ENCODE data around the gene ELOA.
"Not testable (repeated sequence)": the region's sequence is repeated elsewhere in the genome, so short reads cannot be mapped to it uniquely, and the experiment has no call there.

Gene ELOA

GRCh38 chr1:23790696-23791515, 47.6 kb downstream of the ELOA start, which contains the start of gene LYPLA2:
Gene LYPLA2 (plus strand): TSS chr1:23791145. CDS start chr1:23792683, 1,538 bp downstream.
- DNase-seq, result peak; percentile 78

- peak; percentile 31 for DNase-seq
These were observed 48.3 kb downstream of the ELOA start for GRCh38 chr1:23791516-23792047.

GRCh38 chr1:23792151-23792945, 49.1 kb downstream of the ELOA start:
- no peak for DNase-seq

DNA sequence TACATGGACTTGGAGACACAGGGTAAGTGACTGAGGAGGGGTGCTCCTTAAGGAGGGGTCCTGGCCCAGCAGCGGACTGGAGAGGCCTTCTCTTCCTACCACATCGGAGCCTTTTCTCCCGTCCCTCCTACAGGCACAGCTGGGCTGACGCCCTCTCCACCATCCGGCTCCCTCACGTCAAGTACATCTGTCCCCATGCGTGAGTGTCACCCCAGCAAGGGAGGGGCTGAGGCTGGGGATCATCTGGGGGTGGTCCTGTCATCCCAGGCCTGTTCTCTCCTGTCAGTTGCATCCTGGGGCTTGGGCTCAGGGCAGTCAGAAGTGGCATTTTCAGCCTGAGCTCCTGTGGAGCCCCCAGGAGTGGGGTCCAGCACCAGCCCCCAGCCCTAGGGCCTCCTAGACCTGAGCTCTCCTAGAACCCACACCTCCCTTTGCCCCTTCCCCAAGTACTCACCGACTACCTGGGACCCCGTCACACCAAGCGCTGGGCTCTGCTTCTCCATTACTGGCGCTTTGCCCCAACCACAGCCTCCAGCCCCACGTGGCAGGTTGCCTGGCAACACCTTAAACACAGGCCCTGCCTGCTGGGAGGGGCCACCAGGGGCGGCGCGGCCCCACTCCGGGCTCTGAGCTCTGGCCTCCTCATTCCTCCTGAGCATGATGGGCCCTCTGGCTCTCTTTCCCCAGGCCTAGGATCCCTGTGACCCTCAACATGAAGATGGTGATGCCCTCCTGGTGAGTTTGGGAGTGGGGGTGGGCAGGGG, 49.9 kb downstream of the ELOA start:
- no peak for DNase-seq

GRCh38 chr1:23793861-23794731, 50.8 kb downstream of the ELOA start:
- no peak for DNase-seq

DNA sequence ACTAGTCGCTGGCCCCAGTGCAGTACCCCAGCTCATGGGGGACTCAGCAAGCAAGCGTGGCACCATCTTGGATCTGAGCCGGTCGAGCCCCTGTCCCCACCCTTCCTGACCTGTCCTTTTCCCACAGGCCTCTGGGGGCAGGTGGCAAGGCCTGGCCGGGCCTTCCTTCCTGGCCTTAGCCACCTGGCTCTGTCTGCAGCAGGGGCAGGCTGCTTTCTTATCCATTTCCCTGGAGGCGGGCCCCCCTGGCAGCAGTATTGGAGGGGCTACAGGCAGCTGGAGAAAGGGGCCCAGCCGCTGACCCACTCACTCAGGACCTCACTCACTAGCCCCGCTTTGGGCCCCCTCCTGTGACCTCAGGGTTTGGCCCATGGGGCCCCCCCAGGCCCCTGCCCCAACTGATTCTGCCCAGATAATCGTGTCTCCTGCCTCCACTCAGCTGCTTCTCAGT, 51.5 kb downstream of the ELOA start:
- DNase-seq, result not testable (repeated sequence)

GRCh38 chr1:23795676-23796465, 52.6 kb downstream of the ELOA start:
- DNase-seq, result no peak

GRCh38 chr1:23796466-23797271, 53.4 kb downstream of the ELOA start:
- DNase-seq, result no peak

DNA sequence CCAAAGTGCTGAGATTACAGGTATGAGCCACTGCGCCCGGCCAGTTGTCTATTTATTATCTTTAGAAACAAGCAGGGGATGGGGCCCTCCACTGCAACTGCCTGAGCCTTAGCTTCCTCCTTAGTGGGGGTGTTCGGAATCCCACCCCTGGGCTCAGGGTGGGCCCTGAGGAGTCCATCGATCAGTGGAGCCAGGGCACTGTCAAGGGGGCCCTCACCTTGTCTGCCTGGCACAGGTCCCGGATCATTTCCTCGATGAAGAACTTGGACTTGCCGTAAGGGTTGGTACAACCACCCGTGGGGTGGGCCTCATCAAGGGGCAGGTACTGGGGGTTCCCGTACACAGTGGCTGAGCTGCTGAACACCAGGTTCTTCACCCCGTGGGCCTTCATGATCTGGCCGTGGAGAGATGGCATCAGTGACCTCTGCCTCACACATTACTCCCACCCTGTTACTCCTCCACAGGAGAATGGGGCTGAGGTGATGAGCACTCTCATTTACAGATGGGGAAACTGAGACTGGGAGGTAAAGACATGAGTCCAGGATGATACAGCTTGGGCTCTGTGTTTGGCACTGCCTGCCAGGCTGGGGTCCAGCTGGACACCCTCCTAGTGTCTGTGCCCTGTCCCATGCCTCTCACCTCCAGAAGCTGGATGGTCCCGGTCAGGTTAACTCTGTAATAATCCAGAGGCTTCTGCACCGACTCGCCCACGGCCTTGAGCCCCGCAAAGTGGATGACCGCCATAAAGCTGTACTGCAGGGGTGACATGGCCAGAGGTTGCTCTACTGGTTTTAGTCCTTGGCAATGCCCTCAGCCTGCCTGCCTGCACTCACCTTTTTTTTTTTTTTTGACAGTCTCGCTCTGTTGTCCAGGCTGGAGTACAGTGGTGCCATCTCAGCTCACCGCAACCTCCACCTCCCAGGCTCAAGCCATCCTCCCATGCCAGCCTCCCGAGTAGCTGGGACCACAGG, 54.5 kb downstream of the ELOA start:
- DNase-seq, result no peak

- DNase-seq, result no peak
These were observed 55.4 kb downstream of the ELOA start for GRCh38 chr1:23798662-23799142.

DNA sequence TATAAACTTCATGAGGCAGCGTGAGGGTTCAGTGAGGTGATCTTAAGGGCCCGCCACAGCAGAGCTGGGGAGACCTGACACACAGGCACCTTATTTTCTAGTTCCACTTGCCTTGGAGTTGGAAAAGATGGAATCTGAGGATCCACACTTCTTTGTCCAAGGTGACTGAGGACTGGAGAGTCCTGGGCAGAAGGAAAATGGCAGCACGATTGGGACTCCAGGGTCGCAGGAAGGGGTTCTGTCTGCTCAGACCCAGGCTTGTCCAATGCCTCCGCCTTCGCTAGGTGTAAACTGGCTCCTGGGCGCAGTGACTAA, 55.9 kb downstream of the ELOA start:
- no peak for DNase-seq

DNA sequence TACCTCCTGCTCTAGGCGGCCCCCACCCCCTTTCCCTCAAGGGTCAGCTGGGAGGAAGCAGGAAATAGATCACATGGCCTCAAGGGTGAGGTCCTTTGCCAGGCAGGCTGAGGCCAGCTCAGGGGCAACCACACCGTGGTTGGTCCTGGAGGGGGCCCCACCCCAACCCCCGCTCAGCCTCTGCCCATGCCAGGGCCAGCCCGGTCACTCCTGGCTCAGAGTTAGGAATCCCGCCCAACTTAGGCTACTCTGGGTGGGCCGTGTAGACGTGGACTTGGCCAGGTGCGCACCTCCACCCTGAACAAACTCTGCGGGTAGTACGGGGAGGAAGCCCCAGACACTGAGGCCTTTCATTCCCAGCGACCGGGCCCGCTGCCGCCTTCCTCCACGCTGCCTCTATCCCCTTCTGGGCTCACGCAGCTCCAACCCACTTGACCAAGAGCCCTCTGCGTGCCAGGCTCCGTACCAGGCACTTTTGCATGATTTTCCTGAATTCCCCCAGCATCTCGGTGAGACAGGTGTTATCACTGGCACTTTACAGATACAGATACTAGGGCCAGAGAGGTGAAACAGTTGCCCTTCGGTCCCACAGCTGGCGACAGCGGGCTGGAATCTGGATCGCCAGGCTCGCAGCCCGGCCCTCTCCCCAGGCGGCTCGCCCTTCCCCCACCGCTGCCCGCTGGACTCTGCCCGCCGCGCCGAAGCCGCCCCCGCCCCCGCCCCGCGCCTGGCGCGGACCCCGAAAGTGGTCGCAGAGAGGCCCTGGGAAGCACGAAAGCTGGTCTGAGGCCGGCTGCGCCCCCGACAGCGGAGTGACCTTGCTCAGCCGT, 56.5 kb downstream of the ELOA start:
- DNase-seq, result peak; percentile 61

DNA sequence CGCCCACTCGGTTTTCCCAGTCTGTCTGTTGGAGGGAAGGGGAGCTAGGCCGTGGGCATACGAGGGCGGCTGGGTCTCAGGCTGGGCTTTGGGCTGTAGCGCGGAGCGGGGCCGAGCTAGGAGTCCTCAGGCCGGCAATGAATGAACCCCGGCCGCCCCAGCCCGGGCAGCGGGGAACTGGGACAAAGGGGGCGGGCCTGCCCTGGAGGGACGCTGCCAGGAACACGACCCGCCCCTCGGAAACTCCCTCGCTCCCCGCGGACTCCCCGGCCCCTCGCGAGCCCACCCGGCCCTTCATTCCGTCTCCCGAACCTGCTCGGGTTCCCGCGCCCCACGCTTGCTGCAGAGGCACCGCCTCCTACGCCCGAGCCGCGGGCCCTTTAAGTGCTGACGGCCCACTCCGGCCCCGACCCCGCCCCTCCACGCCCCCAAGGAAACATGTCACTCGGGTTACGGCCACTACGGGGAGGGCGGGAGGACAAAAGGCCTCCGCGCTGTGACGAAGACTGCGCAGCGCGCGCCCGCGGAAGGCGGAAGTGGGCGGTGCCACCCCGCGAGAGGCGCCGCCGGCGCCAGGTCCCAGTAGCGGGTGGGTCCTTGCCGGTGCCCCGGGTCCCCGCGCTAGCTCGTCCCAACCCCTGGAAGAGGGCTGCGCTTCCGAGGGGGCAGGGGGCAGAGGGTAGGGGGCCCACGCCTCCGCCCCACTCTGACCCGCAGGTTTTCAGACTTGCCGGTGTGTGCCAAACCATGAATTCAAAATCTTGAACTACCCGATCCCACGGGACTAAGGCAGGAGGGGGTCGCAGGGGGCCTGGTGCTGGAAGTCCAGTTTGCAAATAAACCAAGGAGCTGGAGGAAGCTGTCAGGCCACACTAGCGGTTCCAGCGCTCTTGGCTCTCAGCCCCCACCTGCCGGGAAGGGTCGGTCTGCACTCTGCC, 57.4 kb downstream of the ELOA start, which contains the start of gene GALE:
TSS of gene GALE (minus strand) at position 355 of the 938 bp plus-strand sequence. CDS start 1,747 bp downstream, outside the sequence.
- peak; percentile 83 for DNase-seq

DNA sequence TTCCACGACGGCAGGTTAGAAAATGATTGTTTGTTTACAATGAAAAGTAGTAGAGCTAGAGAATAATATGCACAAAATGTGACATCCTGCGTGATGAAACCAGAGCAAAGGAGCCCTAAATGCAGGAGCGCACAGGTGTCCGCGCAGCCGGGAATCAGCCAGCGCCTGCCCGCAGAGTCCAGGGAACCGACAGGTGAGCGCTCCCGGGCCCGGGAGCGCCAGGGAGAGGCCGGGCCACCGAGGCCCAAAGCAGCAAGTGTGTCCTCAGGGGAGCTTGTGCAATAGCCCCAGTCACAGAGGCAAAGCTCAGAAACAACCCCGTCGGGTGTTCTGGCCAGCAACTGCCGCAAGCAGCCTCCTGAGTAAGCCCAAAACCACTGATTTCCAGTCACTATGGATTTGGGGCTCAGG, 58.1 kb downstream of the ELOA start:
- no peak for DNase-seq

DNA sequence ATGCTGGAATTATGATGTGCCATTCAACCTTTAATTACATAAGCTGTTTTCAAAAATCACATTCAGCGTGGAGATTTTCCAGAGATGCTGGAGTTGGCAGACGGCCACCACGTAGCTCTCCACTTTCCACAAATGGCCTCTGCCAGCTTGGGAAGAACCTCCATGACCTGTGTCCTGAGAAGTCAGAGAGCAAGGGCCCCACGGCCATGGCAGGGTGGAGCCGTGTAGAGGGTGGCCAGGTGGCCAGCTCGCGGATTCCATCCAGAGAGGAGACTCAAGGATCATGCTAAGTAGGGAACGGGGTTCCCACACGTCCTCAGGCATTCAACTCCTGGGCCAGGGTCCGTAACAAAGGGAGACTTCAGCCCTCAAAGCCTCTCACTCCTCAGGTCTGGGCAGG, 58.6 kb downstream of the ELOA start:
- no peak for DNase-seq

GRCh38 chr1:23802809-23803342, 59.6 kb downstream of the ELOA start:
- not testable (repeated sequence) for DNase-seq

Data from kidney glomerular epithelial cell (primary cell).